GM12878 (cell line): ENCODE measurements around the gene ADGRG2.

ENCODE experiments used
- ATF2 ChIP-seq: IDR thresholded peaks from 2 replicates; pipeline ENCODE4 v1.6.1; 2012; ENCODE audit warnings: low read length, inconsistent platforms
- CREB1 ChIP-seq: IDR thresholded peaks from 2 replicates; pipeline ENCODE4 v1.6.1; 2012; ENCODE audit warnings: low read depth, mild to moderate bottlenecking, inconsistent platforms
- MAX ChIP-seq: IDR thresholded peaks from 2 replicates; pipeline ENCODE4 v1.6.1; 2012; ENCODE audit warnings: low read depth, low read length, improper control_type of control experiment
- TCF7 ChIP-seq: IDR thresholded peaks from 2 replicates; pipeline ENCODE4 v1.6.1; 2014; ENCODE audit warnings: antibody characterized with exemption, borderline replicate concordance

- TF ChIP-seq MAX (no peak), CREB1 (no peak), ATF2 (no peak), TCF7 (no peak)
These were observed 147.3 kb downstream of the ADGRG2 start for GRCh38 chrX:18974993-18975392.
